Measurements from ENCODE around the gene ANKRD9. TPM values are rescaled to one million over a fixed set of nuclear protein-coding genes. Genes with fewer than 3 reads are reported as not detected.
A peak's percentile ranks its signal among the peaks of the same experiment; 100 is the strongest.

The ANKRD9 gene
- total and polyA plus RNA-seq, 9 of the 15 experiments (the other 6 are each of a cell fraction or from before 2014, with no cell fraction given): 0.04 to 32.9 (median 5.3) TPM

- peak; percentile 82 for TF ChIP-seq ZBTB12 (CRISPR knock-in tag; IDR thresholded peaks at IDR 0.05)
- TF ChIP-seq ZNF589 (CRISPR knock-in tag; IDR thresholded peaks at IDR 0.05; ENCODE audit: low read depth): peak; percentile 99
- peak in 1 of 3 experiments; percentile 50 for TF ChIP-seq YY1 (IDR thresholded peaks at IDR 0.05; ENCODE audit: borderline replicate concordance in 1 of 3, control insufficient read depth in 1 of 3, extremely low read depth in 1 of 3, insufficient read depth in 3 of 3, insufficient read length in 1 of 3, insufficient replicate concordance in 2 of 3, low read depth in 1 of 3, low read length in 2 of 3)
- peak; percentile 69 for TF ChIP-seq GMEB1 (CRISPR knock-in tag; IDR thresholded peaks at IDR 0.05)
- TF ChIP-seq TCFL5 (CRISPR knock-in tag; conservative IDR thresholded peaks at IDR 0.05): peak; percentile 94
- TF ChIP-seq ZNF175 (CRISPR knock-in tag; IDR thresholded peaks at IDR 0.05; ENCODE audit: low read depth): peak; percentile 99
- TF ChIP-seq AFF1 (IDR thresholded peaks at IDR 0.05; ENCODE audit: low read depth in 1 of 2, partially characterized antibody in 2 of 2): peak in 1 of 2 experiments; percentile 5
- 0 out of 2 replicates have a peak, but pooled peaks have one; percentile 79 for TF ChIP-seq HEY1 (CRISPR knock-in tag; IDR thresholded peaks at IDR 0.05; ENCODE audit: borderline replicate concordance)
- TF ChIP-seq ZFP1 (CRISPR knock-in tag; IDR thresholded peaks at IDR 0.05): peak; percentile 73; the same call in 1 of the 2 replicates
- peak; percentile 51 for TF ChIP-seq ZNF507 (tag; conservative IDR thresholded peaks at IDR 0.05)
- TF ChIP-seq ZNF830 (CRISPR knock-in tag; IDR thresholded peaks at IDR 0.05): 0 out of 2 replicates have a peak, but pooled peaks have one; percentile 28
Measured at GRCh38 chr14:102550927-102551401, 41.4 kb upstream of the ANKRD9 start (continued).
